Measurements from ENCODE around the gene RGS14.

DNA sequence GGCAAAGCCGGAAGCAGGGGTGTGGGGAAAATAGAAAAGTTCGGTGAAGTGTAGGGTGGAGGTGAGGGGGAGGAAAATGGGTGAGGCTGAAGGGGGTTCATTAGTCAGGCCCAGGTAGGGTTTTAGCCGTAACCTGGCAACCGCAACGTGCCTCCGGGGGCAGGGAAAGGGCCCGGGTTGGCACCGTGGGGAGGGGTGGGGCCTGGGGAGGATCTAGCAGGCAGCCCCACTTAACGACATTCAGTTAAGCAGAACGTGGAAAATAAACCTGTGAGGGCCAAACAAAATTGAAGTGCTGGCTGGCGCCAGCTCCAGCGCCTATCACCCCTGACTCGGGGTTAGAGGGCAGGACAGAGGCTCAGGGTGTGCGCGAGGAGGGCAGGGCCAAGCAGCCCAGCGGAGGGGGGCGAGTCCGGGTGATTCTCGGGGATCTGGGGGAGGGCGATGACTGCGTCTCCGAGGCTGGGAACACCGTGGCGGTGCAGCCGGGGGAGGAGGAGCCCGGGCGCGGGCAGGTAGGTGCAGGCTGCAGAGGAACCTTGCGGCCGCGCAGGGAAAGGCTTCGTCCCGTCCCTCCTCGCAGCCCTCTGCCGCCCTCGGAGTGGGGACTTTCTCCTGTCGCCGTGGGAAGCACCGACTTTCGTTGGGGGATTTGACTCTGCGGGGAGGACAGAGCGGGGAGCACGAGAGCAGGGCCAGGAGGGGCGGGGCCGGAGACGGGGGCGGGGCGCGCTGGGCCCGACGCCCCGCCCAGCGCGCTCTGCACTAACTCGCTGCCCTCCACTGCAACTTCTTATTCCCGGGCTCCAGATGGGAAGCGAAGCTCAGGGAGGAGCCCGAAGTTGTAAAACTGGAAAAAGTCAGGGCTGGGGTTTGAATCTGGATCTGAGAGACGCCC is 5.1 kb downstream of the RGS14 start:
- TF ChIP-seq CTCF (IDR thresholded peaks at IDR 0.05) (no peak), POLR2A (IDR thresholded peaks at IDR 0.05; ENCODE audit: low read depth) (no peak), POLR2AphosphoS5 (IDR thresholded peaks at IDR 0.05) (no peak)
